HUES6 (cell line): ENCODE results near the gene MROH7.
A peak's percentile ranks its signal among the peaks of the same experiment; 100 is the strongest.

ENCODE experiments used
- H3K27ac ChIP-seq: 2 replicates; pipeline ENCODE4 v1.7.0; 2013; ENCODE audit warnings: low read depth, mild to moderate bottlenecking, low read length, inconsistent platforms
- H3K27me3 ChIP-seq: 2 replicates; pipeline ENCODE4 v1.6.1; 2013; ENCODE audit warnings: low read length; ENCODE audit not compliant: control insufficient read depth, insufficient read depth
- H3K36me3 ChIP-seq: 2 replicates; pipeline ENCODE4 v1.6.1; 2013; ENCODE audit warnings: low read length; ENCODE audit not compliant: control insufficient read depth, insufficient read depth
- H3K4me1 ChIP-seq: 2 replicates; pipeline ENCODE4 v1.6.1; 2013; ENCODE audit warnings: low read length; ENCODE audit not compliant: control insufficient read depth, insufficient read depth
- H3K4me3 ChIP-seq: 2 replicates; pipeline ENCODE4 v1.5.1; 2013; ENCODE audit warnings: low read depth, low read length
- H3K9ac ChIP-seq: one replicate; pipeline ENCODE4 v1.6.1; 2013; ENCODE audit warnings: mild to moderate bottlenecking, low read length
- H3K9me3 ChIP-seq: 2 replicates; pipeline ENCODE4 v1.6.1; 2013; ENCODE audit warnings: low read depth, low read length; ENCODE audit not compliant: control insufficient read depth, insufficient read depth

MROH7 gene

GRCh38 chr1:54715493-54716298, 74.1 kb downstream of the MROH7 start, which contains the start of gene TTC4:
Gene TTC4, plus strand, starts transcription at chr1:54715861. Its CDS starts 48 bp downstream, at chr1:54715909.
- Histone ChIP-seq H3K9me3 (no peaks in the 10 kb centered on the region), H3K27me3 (0 out of 2 replicates have a peak, but pooled peaks cover 8% of the 10 kb centered on the region), H3K36me3 (peaks cover 22% of the 10 kb centered on the region), H3K4me3 (peak within 1 kb of the TSS; percentile 96), H3K27ac (peak within 1 kb of the TSS; percentile 58; the same call in 1 of the 2 replicates), H3K4me1 (peaks cover 7% of the 10 kb centered on the region), H3K9ac (peak within 1 kb of the TSS; percentile 90)

GRCh38 chr1:54716299-54717047, 74.9 kb downstream of the MROH7 start:
- Histone ChIP-seq H3K36me3 (peaks cover 29% of the 10 kb centered on the region), H3K9ac (peak overlapping the region; percentile 90), H3K4me1 (peaks cover 8% of the 10 kb centered on the region), H3K27ac (peak overlapping the region; percentile 58; the same call in 1 of the 2 replicates), H3K9me3 (no peaks in the 10 kb centered on the region), H3K4me3 (peak overlapping the region; percentile 96), H3K27me3 (0 out of 2 replicates have a peak, but pooled peaks cover 4% of the 10 kb centered on the region)

GRCh38 chr1:54721719-54722118, 80.1 kb downstream of the MROH7 start:
- Histone ChIP-seq H3K9ac (no peak overlapping the region), H3K4me1 (peaks cover 11% of the 10 kb centered on the region; the same call in 1 of the 2 replicates), H3K36me3 (peaks cover 81% of the 10 kb centered on the region), H3K9me3 (no peaks in the 10 kb centered on the region), H3K4me3 (no peak overlapping the region), H3K27ac (no peak overlapping the region), H3K27me3 (no peaks in the 10 kb centered on the region)

DNA sequence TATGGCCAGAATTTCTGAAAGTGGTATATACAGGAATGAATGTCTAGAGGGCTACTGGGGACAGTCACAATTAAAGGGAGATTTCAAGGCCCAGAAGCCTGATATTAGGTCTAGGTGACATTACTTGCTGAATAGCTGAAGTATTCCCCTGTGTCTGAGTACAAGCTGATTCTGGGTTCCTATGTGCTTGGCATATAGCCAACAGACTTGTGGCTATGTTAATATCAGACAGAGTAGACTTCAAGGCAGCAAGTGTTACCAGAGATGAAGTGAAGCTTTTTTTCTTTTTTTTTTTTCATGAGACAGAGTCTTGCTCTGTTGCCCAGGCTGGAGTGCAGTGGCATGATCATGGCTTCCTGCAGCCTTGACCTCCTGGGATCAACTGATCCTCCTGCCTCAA, 82.4 kb downstream of the MROH7 start:
- H3K9me3 ChIP-seq, result no peaks in the 10 kb centered on the region
- no peak overlapping the region for H3K4me3 ChIP-seq
- no peaks in the 10 kb centered on the region for H3K27me3 ChIP-seq
- peaks cover 91% of the 10 kb centered on the region for H3K36me3 ChIP-seq
- H3K9ac ChIP-seq, result no peak overlapping the region
- no peak overlapping the region for H3K27ac ChIP-seq
- H3K4me1 ChIP-seq, result peaks cover 9% of the 10 kb centered on the region; the same call in 1 of the 2 replicates

- Histone ChIP-seq H3K36me3 (peaks cover 92% of the 10 kb centered on the region), H3K27ac (no peak overlapping the region), H3K4me3 (no peak overlapping the region), H3K27me3 (no peaks in the 10 kb centered on the region), H3K9me3 (no peaks in the 10 kb centered on the region), H3K4me1 (peaks cover 9% of the 10 kb centered on the region; the same call in 1 of the 2 replicates), H3K9ac (no peak overlapping the region)
Observed at GRCh38 chr1:54724771-54725170, 83.2 kb downstream of the MROH7 start.

- no peaks in the 10 kb centered on the region for H3K9me3 ChIP-seq
- H3K4me3 ChIP-seq, result no peak overlapping the region
- no peaks in the 10 kb centered on the region for H3K27me3 ChIP-seq
- H3K27ac ChIP-seq, result no peak overlapping the region
- H3K9ac ChIP-seq, result no peak overlapping the region
- H3K36me3 ChIP-seq, result peaks cover 88% of the 10 kb centered on the region
- H3K4me1 ChIP-seq, result no peaks in the 10 kb centered on the region
Observed at GRCh38 chr1:54728027-54728426, 86.4 kb downstream of the MROH7 start.

DNA sequence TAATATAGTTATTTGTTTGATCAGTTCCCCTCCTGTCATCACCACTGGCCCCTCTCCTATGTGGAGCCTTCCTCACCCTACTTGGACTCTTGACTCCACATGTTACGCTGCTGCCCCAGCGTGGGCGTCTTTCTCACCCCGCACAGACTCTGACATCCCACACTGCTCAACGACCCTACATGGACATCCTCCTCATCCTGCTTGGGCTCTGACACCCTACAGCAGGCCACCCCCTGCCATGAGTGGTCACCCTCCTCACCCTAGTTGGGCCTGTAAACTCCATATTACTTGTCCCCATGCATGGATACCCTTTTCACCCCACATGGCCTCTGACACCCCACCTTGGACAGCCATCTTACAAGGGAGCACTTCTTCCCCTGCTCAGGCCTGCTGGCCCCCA, 95.1 kb downstream of the MROH7 start:
- Histone ChIP-seq H3K4me3 (no peak overlapping the region), H3K27me3 (no peaks in the 10 kb centered on the region), H3K36me3 (peaks cover 76% of the 10 kb centered on the region), H3K4me1 (no peaks in the 10 kb centered on the region), H3K9ac (no peak overlapping the region), H3K27ac (no peak overlapping the region), H3K9me3 (no peaks in the 10 kb centered on the region)

DNA sequence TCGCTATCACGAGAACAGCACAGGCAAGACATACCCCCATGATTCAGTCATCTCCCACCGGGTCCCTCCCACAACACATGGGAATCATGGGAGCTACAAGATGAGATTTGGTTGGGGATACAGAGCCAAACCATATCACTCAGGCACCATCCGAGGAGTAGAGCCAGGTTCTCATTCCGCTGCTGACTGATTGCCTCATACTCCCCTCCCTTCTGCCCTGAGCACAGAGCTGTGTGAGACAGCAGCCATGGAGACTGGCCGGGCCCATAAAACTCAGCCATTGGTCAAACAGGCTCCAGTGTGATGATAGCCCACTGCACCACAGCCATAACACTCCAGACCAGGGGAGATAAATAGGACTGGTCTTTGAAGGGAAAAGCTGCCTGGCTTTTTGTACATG, 96.7 kb downstream of the MROH7 start:
- Histone ChIP-seq H3K36me3 (peaks cover 82% of the 10 kb centered on the region), H3K4me3 (no peak overlapping the region), H3K27ac (no peak overlapping the region), H3K27me3 (no peaks in the 10 kb centered on the region), H3K4me1 (peaks cover under 1% of the 10 kb centered on the region; the same call in 1 of the 2 replicates), H3K9ac (no peak overlapping the region), H3K9me3 (no peaks in the 10 kb centered on the region)

GRCh38 chr1:54741531-54741930, 99.9 kb downstream of the MROH7 start:
- peaks cover 64% of the 10 kb centered on the region for H3K36me3 ChIP-seq
- no peaks in the 10 kb centered on the region for H3K27me3 ChIP-seq
- H3K9ac ChIP-seq, result no peak overlapping the region
- H3K4me1 ChIP-seq, result peaks cover 3% of the 10 kb centered on the region; the same call in 1 of the 2 replicates
- no peak overlapping the region for H3K27ac ChIP-seq
- H3K4me3 ChIP-seq, result no peak overlapping the region
- H3K9me3 ChIP-seq, result no peaks in the 10 kb centered on the region; the same call in 1 of the 2 replicates

GRCh38 chr1:54742282-54742681, 100.7 kb downstream of the MROH7 start:
- H3K4me1 ChIP-seq, result peaks cover 3% of the 10 kb centered on the region; the same call in 1 of the 2 replicates
- peaks cover 56% of the 10 kb centered on the region for H3K36me3 ChIP-seq

More at GRCh38 chr1:54742282-54742681, 100.7 kb downstream of the MROH7 start:
- H3K27me3 ChIP-seq, result no peaks in the 10 kb centered on the region
- H3K9me3 ChIP-seq, result no peaks in the 10 kb centered on the region; the same call in 1 of the 2 replicates
- no peak overlapping the region for H3K4me3 ChIP-seq
- H3K27ac ChIP-seq, result no peak overlapping the region
- no peak overlapping the region for H3K9ac ChIP-seq
